Head of caudate nucleus (tissue), 42 donors: ENCODE measurements around the gene KCNMA1.
"Not testable (repeated sequence)": the region's sequence is repeated elsewhere in the genome, so short reads cannot be mapped to it uniquely, and the experiment has no call there.

Experiments used
- DNase-seq, 42 donors: peaks; one replicate each; pipeline versions ENCODE4 v3.0.0 to v3.0.0-alpha.2; 2020 to 2021; ENCODE audit warnings: mixed read lengths in 7 of 42
- intact Hi-C: fragments of 100-400 bp; cut with DNase I; formaldehyde crosslinking; loops from one replicate; pipeline ENCODE4 v1.15.0; 2022

Gene KCNMA1

DNA sequence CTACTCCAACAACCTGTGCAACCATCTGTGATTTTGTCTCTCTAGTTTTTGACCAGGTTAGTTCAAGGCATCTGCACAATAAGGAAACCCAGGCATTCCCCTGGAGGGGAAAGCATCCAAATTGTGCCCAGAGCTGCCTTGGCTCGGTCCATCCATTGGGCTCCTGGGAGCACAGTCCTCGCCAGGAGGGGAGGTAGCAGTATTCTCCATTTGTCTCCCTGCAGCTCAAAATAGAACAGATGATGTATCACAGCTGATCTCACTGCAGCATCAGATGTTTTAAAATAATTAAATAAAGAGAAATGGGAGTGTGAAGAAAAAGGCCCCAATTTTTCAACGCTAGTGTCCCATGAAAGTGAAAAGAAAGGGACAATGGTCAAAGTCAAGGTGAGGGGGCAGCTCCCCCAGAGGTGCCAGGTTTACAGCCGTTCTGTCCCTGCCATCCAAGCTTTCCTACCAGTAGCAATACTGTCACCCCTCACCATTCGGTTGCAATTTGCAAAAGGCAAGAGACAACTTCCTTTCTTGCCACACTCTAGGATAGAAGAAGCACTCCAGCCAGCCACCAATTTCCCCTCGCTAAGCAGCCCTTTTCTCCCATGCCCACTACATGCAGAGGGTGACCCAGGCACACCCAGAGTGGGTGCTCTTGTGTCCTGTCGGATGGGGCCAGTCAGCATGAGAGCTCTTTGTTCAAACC lies 43.7 kb downstream of the KCNMA1 start:
- intact Hi-C loops: no loop called here
- no peak for DNase-seq

DNA sequence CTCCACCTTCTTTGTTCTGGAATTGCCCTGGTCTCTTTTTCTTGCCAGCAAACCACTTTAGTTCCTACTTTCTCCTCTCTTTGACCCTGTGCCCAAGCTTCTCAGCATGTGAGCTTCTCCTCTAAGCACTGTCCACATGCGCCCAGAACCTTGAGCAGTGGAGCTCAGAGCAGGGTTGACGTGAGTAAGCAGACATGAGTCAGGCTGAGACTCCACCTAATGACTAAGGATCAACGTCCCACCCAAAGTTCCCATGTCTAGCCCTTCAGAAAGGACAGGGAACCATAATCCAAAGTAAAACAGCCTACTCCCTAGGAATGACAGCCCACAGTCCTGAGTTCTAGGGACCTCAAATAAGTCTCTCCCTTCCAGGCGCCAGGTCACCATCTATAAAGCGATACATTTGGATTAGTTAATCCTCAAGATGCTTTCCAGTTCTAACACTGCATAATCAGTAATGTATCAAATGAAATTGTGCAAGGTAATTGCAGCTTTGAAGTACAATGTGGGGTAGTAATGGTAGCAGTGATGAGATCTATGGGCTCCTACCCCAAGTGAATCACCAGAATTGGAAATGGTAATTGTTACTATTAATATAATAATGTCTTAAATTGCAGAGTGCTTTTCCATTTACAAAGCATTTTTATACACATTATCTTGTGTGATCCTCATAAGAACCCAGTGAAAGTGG lies 44.5 kb downstream of the KCNMA1 start:
- intact Hi-C loops: no loop called here

DNA sequence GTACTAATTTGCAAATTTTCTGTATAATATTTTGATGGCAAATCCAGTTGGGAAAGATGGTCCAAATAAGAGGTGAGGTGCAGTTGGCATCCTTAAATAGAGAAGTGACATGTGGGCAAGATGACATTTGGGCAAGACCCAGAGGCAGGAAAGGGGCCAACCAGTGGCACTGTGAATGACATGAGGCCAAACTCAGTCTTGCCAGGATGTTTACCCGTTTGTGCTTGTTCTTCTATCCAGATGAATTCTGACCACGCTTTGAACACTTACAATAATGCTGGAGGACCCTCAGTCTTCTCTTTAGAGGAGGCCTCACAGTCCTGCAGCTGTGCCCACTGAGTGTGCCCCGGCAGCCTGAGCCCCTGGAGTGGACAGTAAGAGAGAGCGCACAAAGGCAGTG lies 45.1 kb downstream of the KCNMA1 start:
- intact Hi-C loops: no loop called here
- DNase-seq: no peak

More for the DNA sequence above, 44.5 kb downstream of the KCNMA1 start:
- DNase-seq: peak in 20 of 42 donors; percentile 17 to 80 (median 40)

DNA sequence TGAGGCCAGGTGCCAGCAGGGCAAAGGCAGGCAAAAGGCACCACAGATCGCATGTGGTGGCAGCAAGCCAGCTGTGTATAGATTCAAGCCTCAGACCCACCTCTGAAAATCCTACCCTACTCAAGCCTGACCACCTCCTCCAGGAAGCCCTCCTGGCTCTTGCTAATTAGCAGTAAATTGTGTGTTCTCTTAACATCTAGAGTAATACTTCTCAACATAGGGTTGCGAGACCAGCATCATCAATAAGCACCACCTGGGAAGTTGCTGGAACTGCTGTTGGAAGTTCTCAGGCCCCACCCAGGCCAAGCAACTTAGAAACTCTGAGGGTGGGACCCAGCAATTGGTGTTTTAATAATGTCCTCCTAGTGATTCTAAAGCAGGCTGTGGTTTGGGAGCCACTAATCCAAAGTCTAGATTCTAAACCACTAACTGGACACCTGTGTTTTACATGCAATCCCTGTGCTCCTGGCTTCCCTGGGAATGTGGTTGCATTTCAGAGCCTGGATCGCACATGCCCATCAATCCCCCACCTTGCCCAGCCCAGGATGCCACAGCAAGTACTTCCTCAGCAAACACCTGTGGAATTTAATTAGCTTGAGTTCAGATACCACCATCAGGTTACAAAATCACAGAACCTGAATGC lies 46.2 kb downstream of the KCNMA1 start:
- no peak for DNase-seq
- intact Hi-C loops: no loop called here

DNA sequence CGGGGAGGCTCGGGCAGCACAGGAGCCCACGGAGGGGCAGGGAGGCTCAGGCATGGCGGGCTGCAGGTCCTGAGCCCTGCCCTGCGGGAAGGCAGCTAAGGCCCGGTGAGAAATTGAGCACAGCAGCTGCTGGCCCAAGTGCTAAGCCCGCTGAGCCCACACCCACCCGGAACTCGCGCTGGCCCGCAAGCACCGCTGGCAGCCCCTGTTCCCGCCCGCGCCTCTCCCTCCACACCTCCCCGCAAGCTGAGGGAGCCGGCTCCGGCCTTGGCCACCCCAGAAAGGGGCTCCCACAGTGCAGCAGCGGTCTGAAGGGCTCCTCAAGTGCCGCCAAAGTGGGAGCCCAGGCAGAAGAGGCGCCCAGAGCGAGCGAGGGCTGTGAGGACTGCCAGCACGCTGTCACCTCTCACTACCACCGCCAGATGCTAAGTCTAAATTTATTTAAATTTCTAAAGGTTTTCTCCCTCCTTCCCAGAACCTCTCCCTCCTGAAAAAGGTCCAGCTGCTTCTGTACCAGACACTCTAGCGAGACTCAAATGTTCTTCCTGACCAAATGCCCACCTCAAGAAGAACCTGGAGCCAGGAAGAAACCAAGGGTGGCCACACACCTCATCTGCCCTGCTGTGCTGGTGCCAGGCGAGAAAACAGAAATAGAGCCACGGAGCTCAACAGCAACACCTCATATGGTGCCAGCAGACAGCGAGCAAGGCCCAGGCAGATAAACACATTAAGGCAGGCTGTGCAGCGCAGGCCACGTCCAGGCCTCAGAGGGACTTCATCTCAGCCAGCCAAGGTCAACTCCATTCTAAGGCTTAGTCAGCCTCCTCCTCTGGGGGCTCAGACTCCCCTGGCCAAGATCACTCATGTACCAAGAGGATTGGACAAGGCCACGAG lies 47.0 kb downstream of the KCNMA1 start:
- intact Hi-C loops: no loop called here
- no peak for DNase-seq

DNA sequence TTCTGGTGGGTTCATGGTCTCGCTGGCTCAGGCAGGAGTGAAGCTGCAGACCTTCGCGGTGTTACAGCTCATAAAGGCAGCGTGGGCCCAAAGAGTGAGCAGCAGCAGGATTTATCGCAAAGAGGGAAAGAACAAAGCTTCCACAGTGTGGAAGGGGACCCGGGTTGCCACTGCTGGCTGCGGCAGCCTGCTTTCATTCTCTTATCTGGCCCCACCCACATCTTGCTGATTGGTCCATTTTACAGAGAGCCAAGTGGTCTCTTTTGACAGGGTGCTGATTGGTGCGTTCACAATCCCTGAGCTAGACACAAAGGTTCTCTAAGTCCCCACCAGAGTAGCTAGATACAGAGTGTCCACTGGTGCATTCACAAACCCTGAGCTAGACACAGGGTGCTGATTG lies 47.9 kb downstream of the KCNMA1 start:
- intact Hi-C loops: not testable (repeated sequence)

DNA sequence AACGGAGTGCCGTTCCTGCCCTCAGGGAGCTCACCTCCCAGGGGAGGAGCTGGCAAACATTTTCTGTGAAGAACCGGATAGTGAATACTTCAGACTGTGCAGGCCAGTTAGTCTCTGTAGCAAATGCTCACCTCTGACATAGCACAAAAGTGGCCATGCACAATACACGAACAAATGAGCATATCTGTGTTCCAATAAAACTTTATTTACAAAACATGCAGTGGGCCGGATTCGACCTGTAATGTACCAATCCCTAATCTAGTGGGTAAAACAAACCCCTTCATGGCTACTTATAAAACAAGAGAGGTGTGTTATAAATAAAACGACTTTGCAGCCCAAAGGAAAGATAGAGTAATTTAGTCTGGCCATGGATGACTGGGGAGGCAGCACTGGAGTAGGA lies 48.7 kb downstream of the KCNMA1 start:
- intact Hi-C loops: no loop called here
- DNase-seq: no peak

More for the DNA sequence above, 47.9 kb downstream of the KCNMA1 start:
- DNase-seq: not testable (repeated sequence)

DNA sequence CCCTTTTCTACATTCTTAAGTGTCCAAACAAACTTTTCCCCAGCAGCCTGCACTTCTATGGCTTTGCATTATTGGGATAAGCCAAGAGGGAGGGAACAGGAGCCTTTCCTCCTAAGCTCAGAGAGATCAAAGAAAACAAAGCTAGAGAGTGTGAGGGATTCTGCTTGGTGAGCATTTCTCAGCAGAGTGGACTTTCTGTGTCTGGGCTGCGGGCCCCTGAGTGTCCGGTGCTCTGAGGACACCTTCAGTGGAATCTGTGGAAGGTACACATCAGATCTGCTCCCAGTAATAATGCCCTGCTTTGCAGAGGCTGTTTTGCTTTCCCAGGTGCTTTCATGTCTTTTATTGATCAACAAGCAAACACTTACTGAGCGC lies 50.2 kb downstream of the KCNMA1 start:
- intact Hi-C loops: no loop called here
- no peak for DNase-seq

DNA sequence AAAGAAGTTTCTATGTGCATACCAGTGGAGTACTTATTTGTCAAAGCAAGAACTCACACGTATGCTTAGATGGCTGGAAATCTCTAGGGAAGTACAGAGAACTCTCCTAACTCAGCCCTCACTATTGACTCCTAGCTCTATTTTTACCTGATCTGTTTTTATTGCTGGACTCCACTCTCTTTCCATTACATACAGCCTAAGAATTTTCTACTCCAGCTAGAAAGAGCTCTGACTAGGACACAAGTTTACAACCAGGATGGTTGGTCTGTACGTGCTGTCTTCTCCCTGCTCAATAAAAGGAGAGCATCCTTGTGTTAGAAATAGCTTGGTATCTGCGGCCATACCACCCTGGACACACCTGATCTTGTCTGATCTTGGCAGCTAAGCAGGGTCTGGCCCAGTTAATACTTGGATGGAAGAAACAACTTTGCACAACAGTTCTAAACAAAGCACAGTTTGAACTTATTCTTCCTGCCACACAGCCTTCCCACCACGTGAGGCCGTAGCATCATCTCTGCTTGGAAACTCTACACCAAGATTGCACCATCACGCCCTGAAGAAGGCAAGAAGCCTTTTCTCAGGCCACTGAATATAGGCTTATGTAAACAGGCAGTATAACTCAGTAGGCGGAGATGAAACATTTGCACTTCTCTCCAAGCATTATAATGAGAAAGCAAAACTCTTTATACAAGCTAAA lies 50.7 kb downstream of the KCNMA1 start:
- DNase-seq: peak in 6 of 42 donors; percentile 27 to 67 (median 43)
- intact Hi-C loops: no loop called here

DNA sequence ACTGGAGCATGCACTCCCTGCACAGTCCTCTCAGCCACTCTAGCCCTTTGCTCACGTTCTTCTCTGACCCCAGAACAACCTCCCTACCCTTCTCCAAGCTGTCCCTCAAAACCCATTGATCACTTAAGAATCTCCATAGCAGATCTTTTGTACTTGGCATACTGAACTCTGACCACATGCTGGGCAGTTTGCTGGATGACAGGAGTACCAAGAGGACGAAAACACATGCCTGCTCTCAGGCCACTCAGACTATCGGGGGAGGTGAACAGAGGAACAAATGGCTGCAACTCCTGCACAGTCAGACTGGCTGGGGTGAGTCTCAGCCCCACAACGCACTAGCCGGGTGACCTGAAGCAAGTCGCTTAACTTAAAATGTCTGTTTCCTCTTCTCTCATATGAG lies 52.7 kb downstream of the KCNMA1 start:
- intact Hi-C loops: no loop called here

DNA sequence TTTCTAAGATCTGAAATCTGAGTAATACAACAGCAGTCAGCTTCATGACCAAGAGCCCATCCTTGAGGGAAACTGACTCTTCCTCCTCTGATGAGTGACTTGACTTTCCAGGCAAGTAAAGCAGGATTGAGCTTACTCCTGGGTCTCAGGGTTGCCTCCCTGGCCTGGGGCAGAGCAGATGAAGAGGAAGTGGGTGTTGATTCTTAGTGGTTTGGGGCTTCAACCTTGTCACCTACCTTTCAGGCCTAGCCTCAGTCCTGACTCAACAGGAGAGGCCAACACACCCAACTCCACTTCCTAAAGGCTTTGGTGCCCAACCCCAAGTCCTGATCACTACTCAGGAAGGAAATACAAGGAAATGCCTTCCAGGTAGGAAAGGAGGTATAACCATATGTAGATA lies 54.1 kb downstream of the KCNMA1 start:
- intact Hi-C loops: no loop called here

More for the DNA sequence above, 52.7 kb downstream of the KCNMA1 start:
- DNase-seq: no peak

DNA sequence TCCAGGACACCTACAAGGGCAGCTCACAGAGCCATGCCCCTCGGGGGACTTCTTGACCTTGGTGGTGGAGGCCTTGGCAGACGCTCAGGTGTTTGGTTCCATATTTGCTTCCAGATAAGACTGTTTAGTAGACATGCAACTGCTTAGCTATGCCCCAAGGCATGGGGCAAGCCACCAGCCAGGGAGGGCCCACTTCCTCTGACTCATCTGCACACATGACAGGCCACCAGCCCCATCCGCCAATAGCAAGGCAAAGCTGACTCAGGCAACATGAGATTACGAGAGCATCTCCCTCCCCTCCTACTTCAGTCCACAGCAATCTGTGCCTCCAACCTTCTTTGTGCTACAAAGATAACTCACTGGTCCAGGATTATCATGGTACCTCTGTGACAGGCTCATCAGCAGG lies 54.9 kb downstream of the KCNMA1 start:
- DNase-seq: peak in 5 of 42 donors; percentile 33 to 64 (median 42)
- intact Hi-C loops: no loop called here

More for the DNA sequence above, 54.1 kb downstream of the KCNMA1 start:
- DNase-seq: no peak

DNA sequence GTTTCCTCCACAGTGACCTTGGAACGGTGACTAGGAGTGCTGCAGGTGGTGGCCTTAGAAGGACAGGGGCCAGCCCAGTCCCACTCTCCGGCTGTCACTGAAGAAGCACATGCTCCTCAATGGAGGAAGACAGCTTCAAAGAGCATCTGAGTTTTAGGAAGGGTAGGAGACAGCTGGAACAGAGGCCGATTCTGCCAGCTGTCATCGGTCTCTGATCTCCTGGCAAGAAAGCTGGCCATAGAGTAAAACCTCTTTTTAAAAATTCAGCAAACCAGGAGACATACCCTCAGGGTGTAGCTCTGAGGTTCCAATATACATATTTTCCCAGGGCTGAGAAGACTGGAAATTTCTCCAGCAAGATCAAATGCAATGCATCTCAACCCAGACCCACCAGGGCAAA lies 55.9 kb downstream of the KCNMA1 start:
- no peak for DNase-seq
- intact Hi-C loops: no loop called here

DNA sequence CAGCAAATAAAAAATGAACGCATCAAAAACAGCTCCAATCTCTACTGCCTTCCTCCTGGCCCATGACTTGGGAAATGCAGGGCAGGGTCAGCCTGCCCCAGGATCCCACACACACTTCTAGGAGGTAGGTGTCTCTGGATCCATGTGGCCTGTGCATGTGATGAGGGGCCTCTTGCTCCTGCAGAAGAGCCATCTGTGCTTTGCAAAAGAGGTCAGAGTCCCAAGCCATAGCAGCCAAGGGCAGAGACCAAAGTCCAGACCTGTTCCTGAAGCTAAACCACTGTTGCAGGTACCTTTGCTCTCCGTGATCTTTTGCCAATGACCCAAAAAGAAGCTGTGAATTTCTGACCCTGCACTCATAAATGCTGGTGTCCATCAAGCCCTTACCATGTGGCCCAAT lies 57.1 kb downstream of the KCNMA1 start:
- no peak for DNase-seq
- intact Hi-C loops: no loop called here

DNA sequence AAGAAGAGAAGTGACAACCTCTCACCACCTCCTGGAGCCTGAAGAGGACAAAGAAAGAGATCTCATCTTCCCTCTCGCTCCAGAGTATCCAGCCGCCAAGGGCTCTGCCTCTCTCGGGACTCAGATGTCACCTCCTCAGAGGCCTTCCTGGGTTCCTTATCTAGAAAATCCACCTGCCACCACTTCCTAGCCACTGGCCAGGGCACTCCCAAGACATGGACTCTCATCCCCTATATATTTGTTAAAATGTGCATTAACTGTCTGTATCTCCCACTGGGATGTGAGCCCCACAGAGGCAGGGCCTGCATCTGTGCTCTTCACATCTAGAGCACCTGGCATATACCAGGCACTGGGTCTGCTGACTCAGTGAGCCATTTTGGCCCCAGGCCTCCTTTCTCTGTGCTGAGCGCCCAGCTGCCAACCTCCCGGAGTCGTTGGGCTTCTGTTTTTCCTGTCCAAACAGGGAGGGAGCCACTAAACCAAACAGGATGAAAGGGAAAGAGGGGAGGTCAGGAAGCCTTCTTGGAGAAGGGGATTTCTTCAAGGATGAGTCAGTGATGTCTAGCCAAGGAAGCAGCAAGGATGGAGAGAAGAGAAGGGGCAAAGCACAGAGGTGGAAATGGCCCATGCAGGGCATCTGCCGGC lies 58.9 kb downstream of the KCNMA1 start:
- DNase-seq: no peak
- intact Hi-C loops: no loop called here

DNA sequence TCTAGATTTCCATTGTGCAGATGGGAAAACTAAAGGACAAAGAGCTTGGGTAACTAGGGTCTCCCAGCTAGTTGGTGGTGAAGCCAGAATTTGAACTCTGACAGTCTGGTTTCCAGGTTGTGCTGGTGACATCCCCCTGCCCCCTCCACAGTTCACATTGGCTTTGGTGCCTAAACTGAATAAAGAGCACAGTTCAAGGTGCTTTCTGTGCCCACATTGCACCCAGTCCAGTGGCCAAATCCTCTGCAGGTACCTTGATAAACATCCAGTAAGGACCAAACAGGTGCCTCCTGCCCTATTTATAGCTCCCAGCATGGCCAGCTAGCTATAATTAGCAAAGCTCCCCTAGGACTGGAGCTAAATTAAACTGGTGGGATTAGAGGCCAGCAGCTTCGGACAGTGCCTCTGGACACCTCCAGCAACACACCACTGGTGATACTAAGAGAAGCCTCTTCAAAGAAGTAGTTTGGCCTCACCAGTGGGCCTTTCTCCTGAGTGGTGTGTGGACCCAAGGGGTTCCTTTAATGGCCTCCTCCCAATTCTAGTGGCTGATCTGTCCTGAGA lies 59.9 kb downstream of the KCNMA1 start:
- intact Hi-C loops: no loop called here
- DNase-seq: no peak

DNA sequence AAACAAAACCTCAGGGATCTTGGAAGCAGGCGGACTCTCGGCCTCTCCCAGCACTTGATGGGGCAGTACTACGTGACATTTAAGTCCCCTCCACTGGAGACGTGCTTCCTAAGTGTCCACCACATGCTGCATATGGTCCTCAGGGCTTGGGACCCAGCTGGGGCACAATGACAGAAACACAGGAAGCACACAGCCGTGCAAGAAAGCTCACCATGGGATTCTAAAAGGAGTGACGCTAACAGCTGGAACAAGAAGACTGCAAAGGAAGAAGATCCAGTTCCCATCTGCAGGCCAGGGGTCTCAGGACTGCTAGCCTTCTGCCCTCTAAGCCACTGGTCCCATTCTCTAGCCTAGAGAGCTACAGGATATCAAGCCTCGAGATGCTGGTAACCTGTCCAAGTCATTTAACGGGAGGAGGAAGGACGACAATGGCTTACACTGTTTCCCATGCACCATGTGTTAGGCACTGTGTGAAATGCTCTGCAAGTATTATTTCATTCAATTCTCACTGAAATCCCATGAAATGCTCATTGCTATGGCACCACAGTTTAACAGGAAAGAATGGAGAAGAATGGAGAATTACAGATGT lies 61.1 kb downstream of the KCNMA1 start:
- intact Hi-C loops: no loop called here
- DNase-seq: no peak

DNA sequence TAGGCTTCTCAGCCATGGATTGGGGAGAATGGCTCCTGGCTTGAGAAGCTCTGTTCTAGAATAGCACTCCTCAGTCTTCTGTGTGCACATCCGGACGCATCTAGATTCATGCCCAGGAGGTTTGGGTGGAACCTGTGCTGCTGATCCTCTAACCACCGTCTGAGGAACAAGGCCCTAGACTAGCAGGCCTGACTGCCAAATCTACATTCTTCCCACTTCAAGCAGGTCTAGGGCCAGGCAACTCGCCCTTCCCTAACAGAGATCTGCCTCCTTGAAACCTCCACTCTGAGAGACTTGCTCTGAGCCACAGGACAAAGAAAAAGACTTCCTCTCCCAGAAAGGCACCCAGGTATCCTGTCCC lies 61.6 kb downstream of the KCNMA1 start:
- no peak for DNase-seq
- intact Hi-C loops: no loop called here
